T-helper 17 cell (primary cell): ENCODE measurements around the gene CHMP6. TPM values are rescaled to one million over a fixed set of nuclear protein-coding genes. Genes with fewer than 3 reads are reported as not detected.

Source experiments
- ATAC-seq: fragments of 150-1000 bp; cut with Tn5 transposase; 2 replicates; pipeline ENCODE4 v1.10.0; 2021; ENCODE audit warnings: mild to moderate bottlenecking, moderate library complexity
- DNase-seq, 3 donors: peaks; one replicate each; pipeline versions ENCODE4 v3.0.0 to v3.0.0-alpha.2; 2020 to 2021
- H3K9me3 ChIP-seq: one replicate; pipeline ENCODE4 v1.7.0; 2013; ENCODE audit warnings: low read length, mild to moderate bottlenecking; ENCODE audit not compliant: control insufficient read depth, poor library complexity, severe bottlenecking
- H3K27ac Mint-ChIP-seq: one replicate; pipeline ENCODE4 v1.8.0; 2022; ENCODE audit warnings: mild to moderate bottlenecking, moderate library complexity, mixed read lengths
- H3K27me3 Mint-ChIP-seq: one replicate; pipeline ENCODE4 v1.8.0; 2022; ENCODE audit warnings: mixed read lengths
- H3K36me3 Mint-ChIP-seq: one replicate; pipeline ENCODE4 v1.8.0; 2022; ENCODE audit warnings: low read depth, mixed read lengths
- H3K4me1 Mint-ChIP-seq: one replicate; pipeline ENCODE4 v1.8.0; 2022; ENCODE audit warnings: mild to moderate bottlenecking, mixed read lengths
- H3K4me3 Mint-ChIP-seq: one replicate; pipeline ENCODE4 v1.8.0; 2022; ENCODE audit warnings: mild to moderate bottlenecking, moderate library complexity, mixed read lengths
- total RNA-seq, 4 donors: library from RNA in 2 of 4; stranded (reverse) in 2 of 4; gene quantifications; one replicate each; pipeline ENCODE4 v1.2.3 and lab custom pipeline; 2022 to 2026

Gene CHMP6
- total RNA-seq, 2 donors from 2014 or later: 21.0 to 25.6 TPM

- no peaks in the 10 kb centered on the region for H3K9me3 ChIP-seq
- H3K4me3 Mint-ChIP-seq: no peak overlapping the region
- H3K27me3 Mint-ChIP-seq: peaks cover 5% of the 10 kb centered on the region
- H3K4me1 Mint-ChIP-seq: peaks cover 10% of the 10 kb centered on the region
- DNase-seq: no peak
- H3K27ac Mint-ChIP-seq: no peak overlapping the region
- peaks cover 3% of the 10 kb centered on the region for H3K36me3 Mint-ChIP-seq
- no peak for ATAC-seq
These were observed 6.6 kb downstream of the CHMP6 start for GRCh38 chr17:80998118-80998747.

- ATAC-seq (no peak), DNase-seq (no peak)
- H3K9me3 ChIP-seq: no peaks in the 10 kb centered on the region
- Mint-ChIP-seq H3K4me1 (peaks cover 12% of the 10 kb centered on the region), H3K27me3 (peaks cover 5% of the 10 kb centered on the region), H3K27ac (no peak overlapping the region), H3K4me3 (no peak overlapping the region), H3K36me3 (peaks cover 3% of the 10 kb centered on the region)
These were observed 7.3 kb downstream of the CHMP6 start for GRCh38 chr17:80998748-80999535.

- H3K4me3 Mint-ChIP-seq: no peak overlapping the region
- DNase-seq: no peak
- no peak for ATAC-seq
- H3K27ac Mint-ChIP-seq: no peak overlapping the region
- H3K27me3 Mint-ChIP-seq: peaks cover 8% of the 10 kb centered on the region
- H3K9me3 ChIP-seq: no peaks in the 10 kb centered on the region
- H3K36me3 Mint-ChIP-seq: peaks cover 5% of the 10 kb centered on the region
- H3K4me1 Mint-ChIP-seq: peaks cover 14% of the 10 kb centered on the region
These were observed 8.1 kb downstream of the CHMP6 start for GRCh38 chr17:80999536-81000333.

GRCh38 chr17:81000334-81000630 is 8.6 kb downstream of the CHMP6 start:
- H3K9me3 ChIP-seq: no peaks in the 10 kb centered on the region
- ATAC-seq (no peak), DNase-seq (no peak)
- peaks cover 11% of the 10 kb centered on the region for H3K27me3 Mint-ChIP-seq
- peaks cover 16% of the 10 kb centered on the region for H3K4me1 Mint-ChIP-seq
- H3K27ac Mint-ChIP-seq: no peak overlapping the region
- H3K36me3 Mint-ChIP-seq: peaks cover 6% of the 10 kb centered on the region
- no peak overlapping the region for H3K4me3 Mint-ChIP-seq

- peaks cover 16% of the 10 kb centered on the region for H3K4me1 Mint-ChIP-seq
- no peak for ATAC-seq
- H3K9me3 ChIP-seq: no peaks in the 10 kb centered on the region
- no peak overlapping the region for H3K27ac Mint-ChIP-seq
- H3K27me3 Mint-ChIP-seq: peaks cover 11% of the 10 kb centered on the region
- no peak overlapping the region for H3K4me3 Mint-ChIP-seq
- no peak for DNase-seq
- H3K36me3 Mint-ChIP-seq: peaks cover 6% of the 10 kb centered on the region
These were observed 9.2 kb downstream of the CHMP6 start for GRCh38 chr17:81000631-81001357.

- DNase-seq (no peak), ATAC-seq (no peak)
- peaks cover 11% of the 10 kb centered on the region for H3K27me3 Mint-ChIP-seq
- peaks cover 6% of the 10 kb centered on the region for H3K36me3 Mint-ChIP-seq
- peaks cover 16% of the 10 kb centered on the region for H3K4me1 Mint-ChIP-seq
- no peak overlapping the region for H3K27ac Mint-ChIP-seq
- H3K9me3 ChIP-seq: no peaks in the 10 kb centered on the region
- H3K4me3 Mint-ChIP-seq: no peak overlapping the region
These were observed 10.4 kb downstream of the CHMP6 start for GRCh38 chr17:81002013-81002384.

- Mint-ChIP-seq H3K27ac (no peak overlapping the region), H3K4me1 (peaks cover 16% of the 10 kb centered on the region), H3K27me3 (peaks cover 11% of the 10 kb centered on the region), H3K4me3 (peak overlapping the region; percentile 68), H3K36me3 (peaks cover 6% of the 10 kb centered on the region)
- no peaks in the 10 kb centered on the region for H3K9me3 ChIP-seq
- DNase-seq (no peak), ATAC-seq (no peak)
These were observed 11.0 kb downstream of the CHMP6 start for GRCh38 chr17:81002409-81003361.

- no peak for DNase-seq
- H3K27me3 Mint-ChIP-seq: peaks cover 11% of the 10 kb centered on the region
- ATAC-seq: peak; percentile 41
- peak overlapping the region; percentile 27 for H3K27ac Mint-ChIP-seq
- peaks cover 4% of the 10 kb centered on the region for H3K36me3 Mint-ChIP-seq
- H3K4me3 Mint-ChIP-seq: peak overlapping the region; percentile 89
- H3K9me3 ChIP-seq: no peaks in the 10 kb centered on the region
- peaks cover 16% of the 10 kb centered on the region for H3K4me1 Mint-ChIP-seq
These were observed 12.3 kb downstream of the CHMP6 start for GRCh38 chr17:81003711-81004475.

GRCh38 chr17:81006891-81007290 is 15.2 kb downstream of the CHMP6 start:
- peaks cover 6% of the 10 kb centered on the region for H3K36me3 Mint-ChIP-seq
- H3K4me1 Mint-ChIP-seq: peaks cover 11% of the 10 kb centered on the region
- ATAC-seq (no peak), DNase-seq (no peak)
- peaks cover 7% of the 10 kb centered on the region for H3K27me3 Mint-ChIP-seq
- H3K9me3 ChIP-seq: no peaks in the 10 kb centered on the region
- no peak overlapping the region for H3K4me3 Mint-ChIP-seq
- no peak overlapping the region for H3K27ac Mint-ChIP-seq

- Mint-ChIP-seq H3K4me1 (peaks cover 6% of the 10 kb centered on the region), H3K27ac (no peak overlapping the region), H3K27me3 (peaks cover 7% of the 10 kb centered on the region), H3K36me3 (peaks cover 6% of the 10 kb centered on the region), H3K4me3 (no peak overlapping the region)
- no peak for DNase-seq
- no peaks in the 10 kb centered on the region for H3K9me3 ChIP-seq
- ATAC-seq: no peak
These were observed 16.5 kb downstream of the CHMP6 start for GRCh38 chr17:81008140-81008539.

- H3K27ac Mint-ChIP-seq: no peak overlapping the region
- peaks cover 4% of the 10 kb centered on the region for H3K4me1 Mint-ChIP-seq
These were observed 17.5 kb downstream of the CHMP6 start for GRCh38 chr17:81009136-81009535.

GRCh38 chr17:81010935-81011334 is 19.3 kb downstream of the CHMP6 start:
- Mint-ChIP-seq H3K36me3 (peaks cover 3% of the 10 kb centered on the region), H3K4me3 (no peak overlapping the region), H3K4me1 (no peaks in the 10 kb centered on the region), H3K27me3 (no peaks in the 10 kb centered on the region), H3K27ac (no peak overlapping the region)
- ATAC-seq: no peak
- H3K9me3 ChIP-seq: no peaks in the 10 kb centered on the region
- DNase-seq: no peak

More at GRCh38 chr17:81009136-81009535, 17.5 kb downstream of the CHMP6 start:
- no peak for DNase-seq
- Mint-ChIP-seq H3K4me3 (no peak overlapping the region), H3K36me3 (peaks cover 6% of the 10 kb centered on the region), H3K27me3 (peaks cover 7% of the 10 kb centered on the region)
- no peaks in the 10 kb centered on the region for H3K9me3 ChIP-seq
- ATAC-seq: no peak
